OCI-LY7 (cell line): ENCODE results near the gene PLVAP.

Experiments
- EZH2phosphoT487 ChIP-seq: fragments of 200-600 bp; sonication (generic); IDR thresholded peaks from 2 replicates; pipeline ENCODE4 v1.6.1; 2018; ENCODE audit warnings: low read depth, borderline replicate concordance, mild to moderate bottlenecking, mixed run types, antibody characterized with exemption, low read length, moderate library complexity, mixed read lengths
- TF ChIP-seq, protein P1 (sequence below): fragments of 200-600 bp; sonication (generic); conservative IDR thresholded peaks from 2 replicates; pipeline ENCODE4 v1.5.1; 2014; ENCODE audit warnings: mild to moderate bottlenecking, antibody characterized with exemption, low read length, moderate library complexity, mixed read lengths

DNA sequence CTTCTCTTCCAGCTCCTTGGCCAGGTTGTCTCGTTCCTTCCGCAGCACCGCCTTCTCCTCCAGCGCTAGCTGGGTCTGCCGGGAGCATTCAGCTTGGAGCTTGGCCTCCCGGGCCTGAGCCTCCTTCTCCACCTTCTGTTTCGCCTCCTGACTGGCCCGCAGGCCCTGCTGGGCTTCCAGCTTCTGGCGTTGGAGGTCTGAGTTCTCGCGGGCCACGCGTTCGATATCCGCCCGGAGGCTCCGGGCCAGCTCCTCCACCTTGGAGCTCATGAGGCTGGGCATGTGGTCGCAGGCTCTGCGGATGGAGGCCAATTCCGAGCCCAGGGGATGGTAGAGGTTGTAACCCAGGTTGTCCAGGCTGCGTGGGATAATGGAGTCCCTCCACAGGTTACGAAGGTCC lies 11.8 kb downstream of the PLVAP start:
- TF ChIP-seq, protein P1, sequence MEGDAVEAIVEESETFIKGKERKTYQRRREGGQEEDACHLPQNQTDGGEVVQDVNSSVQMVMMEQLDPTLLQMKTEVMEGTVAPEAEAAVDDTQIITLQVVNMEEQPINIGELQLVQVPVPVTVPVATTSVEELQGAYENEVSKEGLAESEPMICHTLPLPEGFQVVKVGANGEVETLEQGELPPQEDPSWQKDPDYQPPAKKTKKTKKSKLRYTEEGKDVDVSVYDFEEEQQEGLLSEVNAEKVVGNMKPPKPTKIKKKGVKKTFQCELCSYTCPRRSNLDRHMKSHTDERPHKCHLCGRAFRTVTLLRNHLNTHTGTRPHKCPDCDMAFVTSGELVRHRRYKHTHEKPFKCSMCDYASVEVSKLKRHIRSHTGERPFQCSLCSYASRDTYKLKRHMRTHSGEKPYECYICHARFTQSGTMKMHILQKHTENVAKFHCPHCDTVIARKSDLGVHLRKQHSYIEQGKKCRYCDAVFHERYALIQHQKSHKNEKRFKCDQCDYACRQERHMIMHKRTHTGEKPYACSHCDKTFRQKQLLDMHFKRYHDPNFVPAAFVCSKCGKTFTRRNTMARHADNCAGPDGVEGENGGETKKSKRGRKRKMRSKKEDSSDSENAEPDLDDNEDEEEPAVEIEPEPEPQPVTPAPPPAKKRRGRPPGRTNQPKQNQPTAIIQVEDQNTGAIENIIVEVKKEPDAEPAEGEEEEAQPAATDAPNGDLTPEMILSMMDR, result no peak
- TF ChIP-seq EZH2phosphoT487, result no peak
